ENCODE data around the gene FBXO24.

The FBXO24 gene

DNA sequence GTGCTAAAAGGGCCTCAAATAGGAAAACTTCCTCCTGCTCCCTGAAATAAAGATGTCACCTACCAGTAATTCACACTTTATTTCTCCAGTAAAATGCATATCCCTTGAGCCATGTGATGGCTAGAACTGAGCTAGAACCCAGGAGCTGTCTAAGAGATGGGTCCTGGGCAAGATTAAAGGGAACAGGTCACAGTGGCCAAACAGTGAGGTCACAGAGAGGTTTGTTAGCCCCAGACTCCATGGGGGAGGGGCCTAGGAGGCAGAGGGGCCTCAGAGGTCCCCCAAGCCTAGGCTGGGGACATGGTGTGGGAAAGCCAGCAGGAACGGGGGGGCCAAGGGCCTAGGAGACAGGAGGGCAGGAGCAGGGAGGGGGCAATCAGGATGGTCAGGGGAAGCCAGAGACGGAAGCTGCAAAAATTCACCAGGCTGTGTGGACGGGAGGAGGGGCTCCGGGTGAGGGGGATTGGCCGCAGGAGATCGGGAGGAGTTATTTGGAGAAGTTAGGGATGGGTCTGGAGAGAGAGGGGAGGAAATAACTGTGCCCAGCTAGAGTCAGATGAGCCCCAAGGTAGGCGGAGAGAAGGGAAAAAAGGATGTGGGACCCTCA, 3.3 kb downstream of the FBXO24 start:
- DNase-seq (ENCODE audit: low read depth in 2 of 2, low spot score in 1 of 2): no peak

DNA sequence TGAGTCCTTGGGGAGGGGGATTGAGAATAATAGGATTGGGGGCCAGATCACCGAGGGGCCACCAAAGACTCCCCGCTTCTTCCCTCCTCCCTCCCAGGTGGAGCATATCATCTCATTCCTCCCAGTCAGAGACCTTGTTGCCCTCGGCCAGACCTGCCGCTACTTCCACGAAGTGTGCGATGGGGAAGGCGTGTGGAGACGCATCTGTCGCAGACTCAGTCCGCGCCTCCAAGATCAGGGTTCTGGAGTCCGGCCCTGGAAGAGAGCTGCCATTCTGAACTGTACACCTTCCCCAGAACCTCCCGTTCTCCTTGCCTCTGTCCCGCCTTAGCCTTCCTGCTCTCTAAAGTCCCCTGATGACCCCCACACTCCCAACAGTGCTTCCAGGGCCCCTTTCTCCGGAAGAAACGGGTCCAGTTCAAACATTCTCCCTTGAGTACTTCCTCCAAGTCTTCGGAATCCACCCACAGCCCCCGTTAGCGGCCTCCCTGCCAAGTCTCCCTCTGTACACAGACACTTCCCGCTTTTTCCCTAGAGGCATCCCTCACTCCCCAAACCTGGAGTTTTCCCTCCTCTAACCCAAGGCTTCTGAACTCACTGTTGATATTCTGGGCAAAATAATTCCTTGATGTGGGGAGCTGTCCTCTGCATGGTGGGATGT, 4.1 kb downstream of the FBXO24 start:
- DNase-seq (ENCODE audit: low read depth in 2 of 2, low spot score in 1 of 2): no peak

DNA sequence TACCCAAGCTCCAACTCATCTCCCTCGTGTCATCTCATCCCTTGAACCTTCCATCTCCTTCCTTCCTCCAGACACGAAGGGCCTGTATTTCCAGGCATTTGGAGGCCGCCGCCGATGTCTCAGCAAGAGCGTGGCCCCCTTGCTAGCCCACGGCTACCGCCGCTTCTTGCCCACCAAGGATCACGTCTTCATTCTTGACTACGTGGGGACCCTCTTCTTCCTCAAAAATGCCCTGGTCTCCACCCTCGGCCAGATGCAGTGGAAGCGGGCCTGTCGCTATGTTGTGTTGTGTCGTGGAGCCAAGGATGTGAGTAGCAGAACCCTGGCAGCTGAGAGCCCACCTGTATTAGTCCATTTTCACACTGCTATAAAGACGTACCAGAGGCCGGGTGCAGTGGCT, 5.5 kb downstream of the FBXO24 start:
- no peak for DNase-seq (ENCODE audit: low read depth in 2 of 2, low spot score in 1 of 2)

DNA sequence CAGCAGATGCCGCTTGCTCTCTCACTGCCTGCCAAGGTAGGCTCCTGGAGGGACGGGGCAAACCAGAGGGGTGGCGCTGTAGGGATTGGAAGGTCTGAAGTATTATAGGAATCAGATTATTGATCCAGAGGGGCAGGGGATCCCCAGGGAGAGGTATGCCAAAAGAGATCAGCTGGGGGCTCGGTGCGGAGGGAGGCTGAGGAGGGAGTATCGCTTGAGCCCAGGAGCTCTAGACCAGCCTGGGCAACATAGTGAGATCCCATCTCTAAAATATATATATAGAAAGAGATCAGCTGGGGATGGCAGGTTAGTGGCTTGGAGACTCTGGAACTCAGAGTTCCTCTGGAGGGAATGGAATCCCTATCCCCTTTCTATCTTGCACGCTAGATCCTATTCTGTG, 9.1 kb downstream of the FBXO24 start:
- DNase-seq (ENCODE audit: low read depth in 2 of 2, low spot score in 1 of 2): no peak

DNA sequence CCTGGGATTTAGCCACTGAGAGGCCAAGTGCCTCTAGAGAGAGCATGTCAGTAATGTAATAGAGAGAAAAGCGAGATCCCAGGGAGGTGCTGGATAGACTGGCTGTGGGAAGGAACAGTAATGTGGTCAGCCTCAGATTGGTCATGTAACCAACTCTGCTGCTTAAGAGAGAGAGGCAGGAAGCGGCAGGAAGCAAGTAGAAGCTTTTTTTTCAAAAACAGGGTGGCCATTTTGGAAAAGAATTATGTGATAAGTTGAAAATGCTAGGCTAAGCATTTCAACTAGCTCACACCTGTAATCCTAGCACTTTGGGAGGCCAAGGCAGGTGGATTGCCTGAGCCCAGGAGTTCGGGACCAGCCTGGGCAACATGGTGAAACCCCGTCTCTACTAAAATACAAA, 12.3 kb downstream of the FBXO24 start:
- no peak for DNase-seq (ENCODE audit: low read depth in 2 of 2, low spot score in 1 of 2)

DNA sequence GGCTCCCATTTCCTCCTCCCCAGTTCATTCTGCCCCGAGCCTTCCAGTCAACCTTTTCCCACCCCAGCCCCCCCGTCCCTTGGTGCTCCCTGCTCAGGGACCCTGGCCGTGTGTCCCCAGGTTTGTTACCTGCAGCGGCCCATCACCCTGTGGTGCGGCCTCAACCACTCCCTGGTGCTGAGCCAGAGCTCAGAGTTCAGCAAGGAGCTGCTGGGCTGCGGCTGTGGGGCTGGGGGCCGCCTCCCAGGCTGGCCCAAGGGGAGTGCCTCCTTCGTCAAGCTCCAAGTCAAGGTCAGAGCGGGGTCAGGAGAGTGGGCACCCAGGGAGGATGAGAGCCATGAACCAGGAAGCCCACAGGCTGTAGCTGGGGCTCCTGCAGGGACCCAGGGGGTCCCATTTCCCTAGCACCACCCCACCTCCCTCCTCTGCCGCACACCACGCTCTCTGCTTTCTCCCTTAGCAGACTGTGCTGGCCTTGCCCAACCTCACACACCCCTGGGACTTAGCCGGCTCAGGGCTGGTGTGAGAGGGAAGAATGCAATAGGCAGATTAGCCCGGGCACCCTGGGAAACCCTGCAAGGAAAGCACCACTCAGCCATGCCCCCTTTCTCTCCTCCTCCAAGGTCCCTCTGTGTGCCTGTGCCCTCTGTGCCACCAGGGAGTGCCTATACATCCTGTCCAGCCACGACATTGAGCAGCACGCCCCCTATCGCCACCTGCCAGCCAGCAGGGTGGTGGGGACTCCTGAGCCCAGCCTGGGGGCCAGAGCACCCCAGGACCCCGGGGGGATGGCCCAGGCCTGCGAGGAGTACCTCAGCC, 14.0 kb downstream of the FBXO24 start:
- DNase-seq (ENCODE audit: low read depth in 2 of 2, low spot score in 1 of 2): no peak

DNA sequence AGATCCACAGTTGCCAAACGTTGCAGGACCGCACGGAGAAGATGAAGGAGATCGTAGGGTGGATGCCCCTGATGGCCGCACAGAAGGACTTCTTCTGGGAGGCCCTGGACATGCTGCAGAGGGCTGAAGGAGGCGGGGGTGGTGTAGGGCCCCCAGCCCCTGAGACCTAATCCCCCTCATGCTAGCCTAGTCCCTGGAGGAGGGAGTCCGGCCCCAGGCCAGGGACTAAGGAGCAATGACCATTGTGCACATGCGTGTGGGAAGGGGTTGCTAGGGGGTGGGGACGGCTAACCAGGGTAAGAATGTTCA, 14.6 kb downstream of the FBXO24 start:
- DNase-seq (ENCODE audit: low read depth in 2 of 2, low spot score in 1 of 2): no peak

DNA sequence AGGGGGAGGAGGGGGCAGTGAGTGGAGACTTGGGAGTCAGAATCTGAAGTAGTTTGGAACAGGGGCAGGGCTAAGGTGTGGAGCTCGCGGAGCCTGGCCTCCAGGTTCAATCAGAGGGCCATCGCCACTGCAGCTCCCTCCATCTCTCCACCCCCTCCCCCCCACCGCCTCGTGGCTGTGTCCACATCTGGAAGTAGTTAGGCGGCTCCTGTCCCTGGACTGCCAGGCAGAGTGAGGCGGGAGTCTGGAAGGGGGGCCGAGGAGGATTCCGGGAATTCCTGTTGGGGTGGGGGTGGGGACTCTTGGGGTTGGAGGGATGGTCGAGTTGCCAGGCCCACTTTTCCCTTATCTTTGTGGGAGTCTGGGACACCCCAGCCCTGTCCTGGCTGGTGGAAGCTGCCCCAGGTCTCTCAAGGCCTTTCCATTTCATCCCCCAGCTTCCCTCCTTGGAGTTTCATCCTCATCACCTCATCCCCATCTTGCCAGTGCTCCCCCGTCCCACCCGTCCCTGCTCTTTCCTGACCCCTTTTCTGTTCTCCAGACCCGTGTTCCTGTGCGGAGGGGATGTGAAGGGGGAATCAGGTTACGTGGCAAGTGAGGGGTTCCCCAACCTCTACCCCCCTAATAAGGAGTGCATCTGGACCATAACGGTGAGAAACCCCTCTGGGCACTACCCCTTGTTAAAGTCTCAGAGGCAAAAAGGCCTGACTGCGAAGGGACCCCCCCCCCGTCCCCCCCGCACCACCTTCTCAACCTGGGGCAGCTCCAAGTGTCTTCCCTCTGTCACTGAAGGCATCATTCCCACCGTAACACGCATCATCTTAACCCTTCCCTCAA, 17.0 kb downstream of the FBXO24 start:
- DNase-seq (ENCODE audit: low read depth in 2 of 2, low spot score in 1 of 2): no peak

DNA sequence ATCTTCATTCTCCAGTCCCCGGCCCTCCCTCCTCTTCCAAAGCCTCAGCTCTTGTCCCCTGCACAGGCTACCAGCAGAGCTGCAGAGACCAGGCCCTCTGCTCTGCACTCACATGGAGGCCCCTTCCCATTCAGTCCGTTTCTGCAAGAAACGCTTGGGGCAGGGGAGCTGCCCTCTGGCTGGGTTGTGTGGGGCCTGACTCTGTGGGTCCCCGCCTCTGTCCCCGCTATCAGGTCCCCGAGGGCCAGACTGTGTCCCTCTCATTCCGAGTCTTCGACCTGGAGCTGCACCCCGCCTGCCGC, 17.5 kb downstream of the FBXO24 start:
- no peak for DNase-seq (ENCODE audit: low read depth in 2 of 2, low spot score in 1 of 2)

DNA sequence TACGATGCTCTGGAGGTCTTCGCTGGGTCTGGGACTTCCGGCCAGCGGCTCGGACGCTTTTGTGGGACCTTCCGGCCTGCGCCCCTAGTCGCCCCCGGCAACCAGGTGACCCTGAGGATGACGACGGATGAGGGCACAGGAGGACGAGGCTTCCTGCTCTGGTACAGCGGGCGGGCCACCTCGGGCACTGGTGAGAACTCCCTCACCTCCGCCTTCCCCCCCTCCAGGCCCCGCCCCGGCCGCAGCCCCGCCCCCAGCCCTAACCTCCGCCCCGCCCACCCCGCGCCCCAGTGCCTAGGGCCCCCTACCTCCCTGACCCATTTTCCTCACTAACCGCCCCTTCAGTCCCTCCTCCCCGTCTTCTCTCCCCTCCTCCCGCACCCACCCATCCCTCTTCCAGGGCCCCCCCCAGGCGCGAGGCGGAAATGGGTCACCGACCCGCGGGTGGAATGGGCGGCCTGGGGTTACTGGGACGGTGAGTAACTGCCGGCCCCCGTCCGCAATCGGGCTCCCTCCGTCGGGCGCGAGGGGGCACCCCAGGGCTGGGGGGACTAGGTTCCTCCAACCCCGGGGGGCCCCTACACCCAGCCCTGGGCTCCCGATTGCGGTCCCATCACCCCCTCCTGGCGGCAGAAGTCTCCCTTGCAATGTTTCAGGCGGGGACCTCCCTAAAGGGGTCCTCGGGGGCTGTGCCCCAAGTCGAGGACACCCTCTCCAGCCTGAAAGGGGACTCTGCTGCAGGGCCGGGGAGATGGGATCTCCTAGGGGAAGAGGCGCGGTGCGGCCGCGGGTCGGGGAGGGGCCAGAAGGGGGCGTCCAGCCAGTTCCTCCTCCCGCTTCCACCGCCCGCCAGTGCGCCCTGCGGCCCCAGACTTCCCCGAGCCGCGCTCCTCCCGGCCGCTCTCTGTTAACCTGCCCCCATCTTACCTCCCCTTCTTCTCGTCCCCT, 18.2 kb downstream of the FBXO24 start:
- DNase-seq (ENCODE audit: low read depth in 2 of 2, low spot score in 1 of 2): peak in 1 of 2 donors; percentile 46

DNA sequence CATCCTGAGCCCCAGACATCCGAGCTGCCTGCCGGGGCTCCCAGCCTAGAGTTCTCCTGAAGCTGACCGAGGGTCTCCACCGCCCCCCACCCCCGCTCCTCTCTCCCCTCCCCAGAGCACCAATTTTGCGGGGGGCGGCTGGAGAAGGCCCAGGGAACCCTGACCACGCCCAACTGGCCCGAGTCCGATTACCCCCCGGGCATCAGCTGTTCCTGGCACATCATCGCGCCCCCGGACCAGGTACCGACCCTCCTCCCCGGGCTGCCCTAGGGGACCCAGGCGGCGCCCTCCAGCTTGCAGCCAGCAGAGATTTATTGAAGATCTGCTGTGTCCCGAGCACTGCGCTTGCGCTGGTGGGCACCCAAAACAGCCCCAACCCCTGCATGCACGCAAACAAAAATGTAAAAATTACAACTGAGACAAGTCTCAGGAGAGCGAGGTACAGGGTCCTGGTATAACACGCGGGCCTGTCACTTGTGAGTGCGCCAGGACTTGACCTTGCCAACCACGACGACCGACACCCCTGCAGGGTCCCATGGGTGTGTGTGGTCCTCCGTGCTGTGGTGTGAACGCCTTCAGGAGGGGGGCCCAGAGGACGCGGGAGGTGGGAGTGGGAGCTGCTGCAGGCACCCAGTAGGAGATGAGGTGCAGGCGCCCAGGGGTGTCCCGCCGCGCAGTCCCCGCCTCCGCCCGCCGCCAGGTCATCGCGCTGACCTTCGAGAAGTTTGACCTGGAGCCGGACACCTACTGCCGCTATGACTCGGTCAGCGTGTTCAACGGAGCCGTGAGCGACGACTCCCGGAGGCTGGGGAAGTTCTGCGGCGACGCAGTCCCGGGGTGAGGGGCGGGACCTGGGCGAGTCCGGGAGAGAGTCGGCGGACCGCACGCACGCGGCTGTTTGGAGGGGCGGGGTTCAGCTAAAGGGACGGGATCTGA, 19.1 kb downstream of the FBXO24 start:
- no peak for DNase-seq (ENCODE audit: low read depth in 2 of 2, low spot score in 1 of 2)

DNA sequence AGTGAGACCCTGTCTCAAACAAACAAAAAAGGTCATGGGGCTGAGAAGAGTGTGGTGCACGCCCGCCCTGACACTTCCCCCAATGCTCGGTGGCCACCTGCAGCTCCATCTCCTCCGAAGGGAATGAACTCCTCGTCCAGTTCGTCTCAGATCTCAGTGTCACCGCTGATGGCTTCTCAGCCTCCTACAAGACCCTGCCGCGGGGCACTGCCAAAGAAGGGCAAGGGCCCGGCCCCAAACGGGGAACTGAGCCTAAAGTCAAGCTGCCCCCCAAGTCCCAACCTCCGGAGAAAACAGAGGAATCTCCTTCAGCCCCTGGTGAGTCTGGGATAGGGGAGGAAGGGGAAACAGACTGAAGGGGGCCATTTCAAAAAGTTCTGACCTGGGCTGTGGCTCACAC, 20.2 kb downstream of the FBXO24 start:
- no peak for DNase-seq (ENCODE audit: low read depth in 2 of 2, low spot score in 1 of 2)

DNA sequence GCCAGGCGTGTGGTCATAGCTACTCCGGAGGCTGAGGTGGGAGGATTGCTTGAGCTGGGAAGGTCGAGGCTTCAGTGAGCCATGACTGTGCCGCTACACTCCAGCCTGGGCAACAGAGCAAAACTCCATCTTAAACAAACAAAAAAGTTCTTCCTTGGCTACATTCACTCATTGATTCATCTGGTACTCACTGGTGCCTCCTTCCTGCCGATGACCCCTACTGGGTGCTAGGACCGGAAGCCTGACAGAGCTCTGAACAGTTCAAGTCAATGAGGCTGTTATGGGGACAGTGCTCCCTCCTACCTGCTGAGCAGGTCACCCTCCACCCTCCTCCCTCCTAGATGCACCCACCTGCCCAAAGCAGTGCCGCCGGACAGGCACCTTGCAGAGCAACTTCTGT, 21.0 kb downstream of the FBXO24 start:
- no peak for DNase-seq (ENCODE audit: low read depth in 2 of 2, low spot score in 1 of 2)

DNA sequence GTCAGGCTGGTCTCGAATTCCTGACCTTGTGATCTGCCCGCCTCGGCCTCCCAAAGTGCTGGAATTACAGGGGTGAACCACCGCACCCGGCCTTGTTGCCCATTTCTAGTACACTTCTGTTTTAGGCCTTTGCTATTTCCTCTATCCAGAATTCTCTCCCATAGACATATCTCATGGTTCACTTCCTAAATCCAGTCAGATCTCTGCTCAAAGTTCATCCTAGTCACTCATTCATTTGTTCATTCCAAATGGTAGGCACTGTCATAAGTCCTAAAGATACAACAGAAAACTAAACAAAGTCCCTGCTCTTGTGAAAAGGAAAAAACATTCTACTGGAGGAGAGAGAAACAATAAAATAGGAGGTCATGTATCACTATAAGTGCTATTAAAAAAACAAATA, 23.8 kb downstream of the FBXO24 start:
- no peak for DNase-seq (ENCODE audit: low read depth in 2 of 2, low spot score in 1 of 2)

DNA sequence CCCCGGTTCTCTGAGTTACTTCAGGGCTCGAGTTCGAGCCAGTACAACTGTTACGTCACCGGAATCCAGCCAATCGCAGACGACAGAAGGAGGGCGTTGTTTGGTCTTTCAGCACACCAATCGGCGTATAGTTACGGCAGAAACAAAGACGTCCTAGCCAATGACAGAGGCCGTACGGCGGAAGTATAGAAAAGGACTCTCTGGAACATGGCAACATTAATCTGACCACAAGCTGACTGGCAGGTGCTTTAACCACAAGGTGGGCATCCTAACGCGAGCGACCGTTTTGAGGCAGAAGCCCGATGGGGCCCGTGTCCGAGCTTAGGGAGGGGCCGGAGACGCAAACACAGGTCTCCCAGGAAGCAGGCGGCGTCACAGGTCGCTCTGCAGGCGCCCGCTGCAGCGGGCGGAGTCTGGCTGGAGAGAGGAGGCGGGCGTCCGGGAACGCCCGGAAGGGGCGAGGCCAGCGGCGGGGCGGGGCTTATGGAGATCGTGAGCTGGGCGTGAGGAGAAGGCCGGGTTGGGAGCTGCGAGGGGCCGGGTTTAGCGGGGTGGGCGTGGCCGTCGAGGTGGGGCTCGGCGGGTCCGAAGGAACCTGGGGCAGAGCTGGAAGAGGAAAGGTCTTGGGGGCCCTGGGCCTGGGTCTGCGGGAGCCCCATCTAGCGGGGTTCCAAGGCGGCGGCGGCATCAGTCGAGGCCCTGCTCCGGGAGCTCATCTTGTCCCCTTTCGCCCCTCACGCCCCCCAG, 26.0 kb downstream of the FBXO24 start, which contains the start of gene MOSPD3:
Gene MOSPD3, plus strand, starts transcription at position 558 of the 747 bp plus-strand sequence. CDS start 252 bp downstream, outside the sequence.
- peak; percentile 95 to 97 for DNase-seq (ENCODE audit: low read depth in 2 of 2, low spot score in 1 of 2)

DNA sequence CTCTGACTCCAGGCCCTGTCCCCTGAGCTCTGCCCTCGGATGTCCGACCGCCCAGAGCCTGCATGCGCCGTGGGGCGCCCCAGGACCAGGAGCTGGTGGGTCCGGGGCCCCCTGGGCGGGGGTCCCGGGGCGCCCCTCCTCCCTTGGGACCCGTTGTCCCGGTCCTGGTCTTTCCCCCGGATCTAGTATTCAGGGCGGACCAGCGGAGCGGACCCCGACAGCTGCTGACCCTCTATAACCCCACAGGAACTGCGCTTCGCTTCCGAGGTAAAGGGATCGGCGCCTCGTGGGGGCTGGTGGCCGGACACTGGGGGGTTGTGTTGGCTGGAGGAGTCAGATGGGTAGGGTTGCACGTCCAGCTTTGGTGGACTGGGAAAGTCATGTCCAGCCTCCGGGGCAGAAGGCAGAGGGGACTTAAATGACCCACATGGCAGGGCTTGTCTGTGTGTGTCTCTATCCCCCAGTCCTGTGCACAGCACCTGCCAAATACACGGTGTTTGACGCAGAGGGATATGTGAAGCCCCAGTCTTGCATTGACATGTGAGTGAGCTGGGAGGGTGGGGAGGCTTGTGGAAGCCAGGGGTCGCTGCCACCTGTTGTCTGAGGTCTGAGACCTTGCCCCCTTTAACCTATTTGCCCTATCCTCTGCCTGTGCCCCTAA, 26.7 kb downstream of the FBXO24 start:
- no peak for DNase-seq (ENCODE audit: low read depth in 2 of 2, low spot score in 1 of 2)

DNA sequence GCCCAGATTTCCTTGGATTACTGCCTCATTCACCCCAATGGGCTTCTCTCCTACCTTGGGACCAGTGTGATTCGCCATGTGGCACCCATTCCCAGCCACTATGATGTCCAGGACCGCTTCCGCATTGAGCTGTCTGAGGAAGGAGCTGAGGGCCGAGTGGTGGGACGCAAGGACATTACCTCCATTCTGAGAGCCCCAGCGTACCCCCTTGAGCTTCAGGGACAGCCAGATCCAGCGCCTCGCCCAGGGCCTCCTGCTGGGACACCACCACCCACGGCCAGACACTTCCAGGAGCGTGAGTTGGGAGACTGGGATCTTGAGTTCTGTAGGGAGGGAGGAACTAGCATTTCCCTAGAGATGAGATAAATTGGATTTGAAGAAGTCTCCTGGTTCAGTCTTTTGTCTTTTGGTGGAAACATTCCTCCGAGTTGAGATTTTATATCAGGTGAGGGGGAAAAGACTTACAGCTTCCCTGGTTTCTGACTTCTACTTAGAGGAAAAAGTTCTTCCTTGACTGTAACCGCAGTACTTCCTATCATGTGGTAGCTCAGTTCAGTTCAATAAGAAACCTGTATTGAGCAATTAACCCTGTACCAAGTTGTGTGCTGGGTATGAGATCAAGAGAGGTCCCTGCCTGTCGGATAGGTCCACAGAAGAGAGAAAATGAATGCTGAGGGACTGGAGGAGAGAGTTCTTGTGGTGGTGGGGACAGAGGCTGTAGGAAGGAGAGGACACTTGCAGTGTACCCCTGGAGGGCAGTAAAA, 27.5 kb downstream of the FBXO24 start:
- DNase-seq (ENCODE audit: low read depth in 2 of 2, low spot score in 1 of 2): no peak
